ENCODE results near the gene NDUFB2. TPM values are rescaled to one million over a fixed set of nuclear protein-coding genes. Genes with fewer than 3 reads are reported as not detected.
"Not testable (repeated sequence)": the region's sequence is repeated elsewhere in the genome, so short reads cannot be mapped to it uniquely, and the experiment has no call there.

The NDUFB2 gene
- total RNA-seq, 1 donor from 2014 or later: 808 TPM

- ATAC-seq (ENCODE audit: poor library complexity); DNase-seq; intact Hi-C loops (cut with DNase I): not testable (repeated sequence)
These were observed 15.9 kb downstream of the NDUFB2 start for GRCh38 chr7:140712392-140712791.

- DNase-seq: no peak
- ATAC-seq (ENCODE audit: poor library complexity): no peak
- intact Hi-C loops (cut with DNase I): no loop called here
These were observed 18.0 kb downstream of the NDUFB2 start for GRCh38 chr7:140714331-140715040.

GRCh38 chr7:140719721-140720120 is 23.2 kb downstream of the NDUFB2 start:
- intact Hi-C loops (cut with DNase I): no loop called here
- ATAC-seq (ENCODE audit: poor library complexity) (no peak), DNase-seq (no peak)

GRCh38 chr7:140722254-140722653 is 25.7 kb downstream of the NDUFB2 start:
- intact Hi-C loops (cut with DNase I): no loop called here
- DNase-seq (no peak), ATAC-seq (ENCODE audit: poor library complexity) (no peak)

GRCh38 chr7:140723006-140723405 is 26.5 kb downstream of the NDUFB2 start:
- DNase-seq (no peak), ATAC-seq (ENCODE audit: poor library complexity) (no peak)
- intact Hi-C loops (cut with DNase I): no loop called here

GRCh38 chr7:140723574-140723973 is 27.1 kb downstream of the NDUFB2 start:
- no peak for DNase-seq
- intact Hi-C loops (cut with DNase I): no loop called here
- ATAC-seq (ENCODE audit: poor library complexity): no peak

- DNase-seq (no peak), ATAC-seq (ENCODE audit: poor library complexity) (no peak)
- intact Hi-C loops (cut with DNase I): no loop called here
These were observed 28.2 kb downstream of the NDUFB2 start for GRCh38 chr7:140724706-140725105.

- no peak for ATAC-seq (ENCODE audit: poor library complexity)
- intact Hi-C loops (cut with DNase I): no loop called here
- DNase-seq: no peak
These were observed 29.8 kb downstream of the NDUFB2 start for GRCh38 chr7:140726281-140726680.

GRCh38 chr7:140732416-140732815 is 35.9 kb downstream of the NDUFB2 start:
- DNase-seq (no peak), ATAC-seq (ENCODE audit: poor library complexity) (no peak)
- intact Hi-C loops (cut with DNase I): no loop called here

GRCh38 chr7:140734096-140734495 is 37.6 kb downstream of the NDUFB2 start:
- ATAC-seq (ENCODE audit: poor library complexity) (no peak), DNase-seq (no peak)
- intact Hi-C loops (cut with DNase I): no loop called here

GRCh38 chr7:140734729-140735128 is 38.2 kb downstream of the NDUFB2 start:
- ATAC-seq (ENCODE audit: poor library complexity) (no peak), DNase-seq (no peak)
- intact Hi-C loops (cut with DNase I): no loop called here

GRCh38 chr7:140738280-140738679 is 41.8 kb downstream of the NDUFB2 start:
- intact Hi-C loops (cut with DNase I): no loop called here
- no peak for DNase-seq
- ATAC-seq (ENCODE audit: poor library complexity): no peak

- DNase-seq; ATAC-seq (ENCODE audit: poor library complexity); intact Hi-C loops (cut with DNase I): not testable (repeated sequence)
These were observed 46.7 kb downstream of the NDUFB2 start for GRCh38 chr7:140743255-140743654.

- intact Hi-C loops (cut with DNase I): no loop called here
- DNase-seq (no peak), ATAC-seq (ENCODE audit: poor library complexity) (peak; percentile 38)
These were observed 47.5 kb downstream of the NDUFB2 start for GRCh38 chr7:140744005-140744404.

- intact Hi-C loops (cut with DNase I): no loop called here
- no peak for ATAC-seq (ENCODE audit: poor library complexity)
- DNase-seq: no peak
These were observed 49.0 kb downstream of the NDUFB2 start for GRCh38 chr7:140745266-140746058.

GRCh38 chr7:140746751-140747150 is 50.2 kb downstream of the NDUFB2 start:
- intact Hi-C loops (cut with DNase I): no loop called here
- ATAC-seq (ENCODE audit: poor library complexity) (no peak), DNase-seq (no peak)

- intact Hi-C loops (cut with DNase I): no loop called here
- ATAC-seq (ENCODE audit: poor library complexity): no peak
- DNase-seq: no peak
These were observed 56.0 kb downstream of the NDUFB2 start for GRCh38 chr7:140752533-140752932.

GRCh38 chr7:140754506-140754905 is 58.0 kb downstream of the NDUFB2 start:
- intact Hi-C loops (cut with DNase I): no loop called here
- no peak for ATAC-seq (ENCODE audit: poor library complexity)
- no peak for DNase-seq
